Measurements from ENCODE around the gene RPP38.

DNA sequence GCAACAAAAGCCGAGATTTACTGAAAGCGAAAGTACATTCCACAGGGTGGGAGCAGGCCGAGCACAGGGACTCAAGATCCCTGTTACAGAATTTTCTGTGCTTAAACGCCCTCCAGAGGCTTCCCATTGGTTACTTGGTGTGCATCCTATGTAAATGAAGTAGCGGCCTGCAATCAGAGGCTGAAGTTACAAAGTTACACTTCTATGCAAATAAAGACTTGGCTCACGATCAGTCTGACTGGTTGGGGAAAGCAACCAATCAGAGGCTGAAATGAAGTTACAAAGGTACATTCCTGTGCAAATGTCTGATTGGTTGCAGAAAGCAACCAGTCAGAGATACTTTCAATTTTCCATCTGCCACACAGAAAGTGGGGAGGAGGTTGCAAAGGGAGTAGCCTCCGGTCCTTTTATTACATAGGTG, 12.6 kb upstream of the RPP38 start:
- TF ChIP-seq EGR1 (IDR thresholded peaks at IDR 0.05; ENCODE audit: borderline replicate concordance in 1 of 2, low read depth in 2 of 2, low read length in 2 of 2) (no peak), SKIL (IDR thresholded peaks at IDR 0.05; ENCODE audit: low read depth, poor library complexity, severe bottlenecking) (no peak), ZNF687 (IDR thresholded peaks at IDR 0.05) (no peak), CHD4 (IDR thresholded peaks at IDR 0.05) (no peak)
